ENCODE measurements around the gene ZNF280B. TPM values are rescaled to one million over a fixed set of nuclear protein-coding genes. Genes with fewer than 3 reads are reported as not detected.
A peak's percentile ranks its signal among the peaks of the same experiment; 100 is the strongest.

Gene ZNF280B
- total and polyA plus RNA-seq, 9 of the 15 experiments (the other 6 are each of a cell fraction or from before 2014, with no cell fraction given) = 7.7 to 29.9 (median 20.0) TPM

DNA sequence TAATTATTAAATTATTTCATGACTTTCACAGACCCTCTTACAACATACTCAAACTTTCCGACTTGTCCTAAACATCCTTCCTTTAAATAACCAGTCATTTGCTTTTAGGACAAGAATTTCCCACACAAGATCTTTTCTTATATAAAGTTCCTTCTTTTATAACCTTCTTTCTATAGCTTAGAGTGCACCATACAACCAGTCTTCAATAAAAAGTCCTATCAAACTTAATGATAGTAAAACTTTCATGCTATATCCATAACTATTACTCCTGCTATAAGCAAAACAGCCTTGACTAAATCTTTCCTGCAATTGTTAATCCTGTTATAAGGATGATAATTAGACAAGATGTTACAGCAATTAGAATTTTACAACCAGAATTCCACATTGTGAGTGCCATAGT is 47.4 kb downstream of the ZNF280B start (continued):
- peak; percentile 36; the same call in 1 of the 2 replicates for TF ChIP-seq EP400 (IDR thresholded peaks at IDR 0.05)
- TF ChIP-seq NR2C1 (IDR thresholded peaks at IDR 0.05) = 0 out of 2 replicates have a peak, but pooled peaks have one; percentile 29
- no peak for TF ChIP-seq NR2C1 (tag; IDR thresholded peaks at IDR 0.05)
- TF ChIP-seq ZNF75A (CRISPR knock-in tag; IDR thresholded peaks at IDR 0.05) = peak; percentile 18; the same call in 1 of the 2 replicates
- TF ChIP-seq HMG20A (CRISPR knock-in tag; conservative IDR thresholded peaks at IDR 0.05) = peak; percentile 84; the same call in 1 of the 2 replicates
- peak; percentile 6; the same call in 1 of the 2 replicates for TF ChIP-seq ESRRB (CRISPR knock-in tag; IDR thresholded peaks at IDR 0.05; ENCODE audit: borderline replicate concordance)
- 0 out of 2 replicates have a peak, but pooled peaks have one; percentile 58 for TF ChIP-seq ZNF551 (CRISPR knock-in tag; IDR thresholded peaks at IDR 0.05)
- TF ChIP-seq RBM14 (IDR thresholded peaks at IDR 0.05; ENCODE audit: borderline replicate concordance, insufficient read depth, low read depth, low read length) = no peak
- TF ChIP-seq KAT8 (IDR thresholded peaks at IDR 0.05; ENCODE audit: low read depth) = no peak
- no peak for TF ChIP-seq ARID2 (IDR thresholded peaks at IDR 0.05)
- 0 out of 2 replicates have a peak, but pooled peaks have one; percentile 8 for TF ChIP-seq SMAD4 (CRISPR knock-in tag; conservative IDR thresholded peaks at IDR 0.05)
- 0 out of 2 replicates have a peak, but pooled peaks have one; percentile 80 for TF ChIP-seq ZNF778 (CRISPR knock-in tag; IDR thresholded peaks at IDR 0.05)
- TF ChIP-seq, protein P1, sequence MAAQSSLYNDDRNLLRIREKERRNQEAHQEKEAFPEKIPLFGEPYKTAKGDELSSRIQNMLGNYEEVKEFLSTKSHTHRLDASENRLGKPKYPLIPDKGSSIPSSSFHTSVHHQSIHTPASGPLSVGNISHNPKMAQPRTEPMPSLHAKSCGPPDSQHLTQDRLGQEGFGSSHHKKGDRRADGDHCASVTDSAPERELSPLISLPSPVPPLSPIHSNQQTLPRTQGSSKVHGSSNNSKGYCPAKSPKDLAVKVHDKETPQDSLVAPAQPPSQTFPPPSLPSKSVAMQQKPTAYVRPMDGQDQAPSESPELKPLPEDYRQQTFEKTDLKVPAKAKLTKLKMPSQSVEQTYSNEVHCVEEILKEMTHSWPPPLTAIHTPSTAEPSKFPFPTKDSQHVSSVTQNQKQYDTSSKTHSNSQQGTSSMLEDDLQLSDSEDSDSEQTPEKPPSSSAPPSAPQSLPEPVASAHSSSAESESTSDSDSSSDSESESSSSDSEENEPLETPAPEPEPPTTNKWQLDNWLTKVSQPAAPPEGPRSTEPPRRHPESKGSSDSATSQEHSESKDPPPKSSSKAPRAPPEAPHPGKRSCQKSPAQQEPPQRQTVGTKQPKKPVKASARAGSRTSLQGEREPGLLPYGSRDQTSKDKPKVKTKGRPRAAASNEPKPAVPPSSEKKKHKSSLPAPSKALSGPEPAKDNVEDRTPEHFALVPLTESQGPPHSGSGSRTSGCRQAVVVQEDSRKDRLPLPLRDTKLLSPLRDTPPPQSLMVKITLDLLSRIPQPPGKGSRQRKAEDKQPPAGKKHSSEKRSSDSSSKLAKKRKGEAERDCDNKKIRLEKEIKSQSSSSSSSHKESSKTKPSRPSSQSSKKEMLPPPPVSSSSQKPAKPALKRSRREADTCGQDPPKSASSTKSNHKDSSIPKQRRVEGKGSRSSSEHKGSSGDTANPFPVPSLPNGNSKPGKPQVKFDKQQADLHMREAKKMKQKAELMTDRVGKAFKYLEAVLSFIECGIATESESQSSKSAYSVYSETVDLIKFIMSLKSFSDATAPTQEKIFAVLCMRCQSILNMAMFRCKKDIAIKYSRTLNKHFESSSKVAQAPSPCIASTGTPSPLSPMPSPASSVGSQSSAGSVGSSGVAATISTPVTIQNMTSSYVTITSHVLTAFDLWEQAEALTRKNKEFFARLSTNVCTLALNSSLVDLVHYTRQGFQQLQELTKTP (IDR thresholded peaks at IDR 0.05; ENCODE audit: low read depth in 1 of 2, partially characterized antibody in 2 of 2) = no peak
- 0 out of 2 replicates have a peak, but pooled peaks have one; percentile 22 for TF ChIP-seq RBM17 (IDR thresholded peaks at IDR 0.05; ENCODE audit: borderline replicate concordance, low read depth, low read length)
- TF ChIP-seq JUN (IDR thresholded peaks at IDR 0.05; ENCODE audit: borderline replicate concordance, low read depth, low read length) = no peak
- TF ChIP-seq JUN (CRISPR knock-in tag; IDR thresholded peaks at IDR 0.05; ENCODE audit: borderline replicate concordance) = no peak
- TF ChIP-seq, protein P2, sequence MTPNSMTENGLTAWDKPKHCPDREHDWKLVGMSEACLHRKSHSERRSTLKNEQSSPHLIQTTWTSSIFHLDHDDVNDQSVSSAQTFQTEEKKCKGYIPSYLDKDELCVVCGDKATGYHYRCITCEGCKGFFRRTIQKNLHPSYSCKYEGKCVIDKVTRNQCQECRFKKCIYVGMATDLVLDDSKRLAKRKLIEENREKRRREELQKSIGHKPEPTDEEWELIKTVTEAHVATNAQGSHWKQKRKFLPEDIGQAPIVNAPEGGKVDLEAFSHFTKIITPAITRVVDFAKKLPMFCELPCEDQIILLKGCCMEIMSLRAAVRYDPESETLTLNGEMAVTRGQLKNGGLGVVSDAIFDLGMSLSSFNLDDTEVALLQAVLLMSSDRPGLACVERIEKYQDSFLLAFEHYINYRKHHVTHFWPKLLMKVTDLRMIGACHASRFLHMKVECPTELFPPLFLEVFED (CRISPR knock-in tag; conservative IDR thresholded peaks at IDR 0.05) = 0 out of 2 replicates have a peak, but pooled peaks have one; percentile 18
- no peak for TF ChIP-seq NCOA6 (IDR thresholded peaks at IDR 0.05)
- no peak for TF ChIP-seq PTTG1 (tag; IDR thresholded peaks at IDR 0.05; ENCODE audit: low read depth)
- 0 out of 2 replicates have a peak, but pooled peaks have one; percentile 8 for TF ChIP-seq CLOCK (CRISPR knock-in tag; IDR thresholded peaks at IDR 0.05; ENCODE audit: borderline replicate concordance)
- TF ChIP-seq ZSCAN32 (CRISPR knock-in tag; IDR thresholded peaks at IDR 0.05) = no peak
- no peak for TF ChIP-seq POLR2H (tag; IDR thresholded peaks at IDR 0.05; ENCODE audit: low read depth)

Data from K562 (cell line).